Testis (tissue), 3 donors: ENCODE data around the gene CARMIL1. TPM values are rescaled to one million over a fixed set of nuclear protein-coding genes. Genes with fewer than 3 reads are reported as not detected.

Experiments
- DNase-seq: peaks from one replicate; pipeline ENCODE4 v3.0.0-alpha.2; 2019
- H3K27ac ChIP-seq, 2 donors: fragments of 200-600 bp; sonication (generic); one replicate each; pipeline ENCODE4 v1.5.1; 2019
- H3K27me3 ChIP-seq: fragments of 200-600 bp; sonication (generic); one replicate; pipeline ENCODE4 v1.5.1; 2019
- H3K36me3 ChIP-seq: fragments of 200-600 bp; sonication (generic); one replicate; pipeline ENCODE4 v1.5.1; 2017; ENCODE audit warnings: low read depth; ENCODE audit errors: missing control alignments
- H3K4me1 ChIP-seq: fragments of 200-600 bp; sonication (generic); one replicate; pipeline ENCODE4 v1.5.1; 2019
- H3K4me3 ChIP-seq, 2 donors: fragments of 200-600 bp; sonication (generic); one replicate each; pipeline ENCODE4 v1.5.1; 2017 to 2019
- H3K9me3 ChIP-seq: fragments of 200-600 bp; sonication (generic); one replicate; pipeline ENCODE4 v1.5.1; 2017
- POLR2A ChIP-seq: fragments of 450-650 bp; IDR thresholded peaks from one replicate; pipeline ENCODE4 v1.6.1; 2017; ENCODE audit warnings: antibody characterized with exemption, mild to moderate bottlenecking, moderate library complexity
- WGBS, 2 donors: methylation state at CpG; one replicate each; pipeline ENCODE4 v1.1.5; 2018; 5-methylcytosine and 5-hydroxymethylcytosine counted together
- intact Hi-C: fragments of 100-400 bp; cut with DNase I; formaldehyde crosslinking; loops from one replicate; pipeline ENCODE4 v1.15.1; 2023; ENCODE audit warnings: low total_unique reads
- polyA plus RNA-seq: library from polyadenylated mRNA; stranded (reverse); fragments of 350-450 nt; fragmentation: Illumina TruSeq; extraction: RNeasy Lipid Tissue Mini Kit (QIAGEN cat#74804); gene quantifications from one replicate; pipeline ENCODE4 v1.2.3, GENCODE V29; 2014; ENCODE audit warnings: low read depth, low replicate concordance; ENCODE audit not compliant: insufficient read depth
- total RNA-seq, 2 donors: library from RNA; depleted of rRNA; stranded (reverse); fragments of >200 nt; gene quantifications; one replicate each; pipeline ENCODE4 v1.2.3, GENCODE V29; 2016
- TF ChIP-seq, protein P1 (sequence below), 3 experiments: fragments of 450-650 bp in 2 of 3; fragments of 200-600 bp in 1 of 3; sonication (generic) in 1 of 3; IDR thresholded peaks; one replicate each; pipeline ENCODE4 v1.5.1; 2016 to 2019; ENCODE audit warnings: antibody characterized with exemption in 3 of 3, mild to moderate bottlenecking in 2 of 3, moderate library complexity in 1 of 3

The CARMIL1 gene
- total and polyA plus RNA-seq, 3 donors from 2014 or later: 39.4 to 120 (median 108) TPM

DNA sequence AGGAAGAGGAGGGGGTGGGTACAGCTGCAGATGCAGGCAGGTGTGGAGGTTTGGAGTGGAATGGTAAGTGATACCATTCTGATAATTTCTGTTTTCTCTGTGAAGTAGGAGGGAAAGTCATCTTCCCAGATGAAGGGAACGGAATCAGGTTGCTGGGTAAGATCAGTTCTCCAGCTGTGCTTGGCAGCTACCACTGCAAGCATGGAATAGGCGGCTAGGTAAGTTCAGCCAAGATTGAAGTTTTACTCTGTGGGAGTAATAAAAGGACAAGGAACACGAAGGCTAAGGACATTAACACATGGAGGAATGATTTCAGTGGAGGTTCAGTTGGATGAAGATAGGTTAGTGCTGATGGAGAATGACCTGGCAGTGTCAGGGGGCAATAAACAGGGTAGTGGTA, 128.3 kb downstream of the CARMIL1 start:
- 34 to 63% methylated on average over 3 of the region's 3 CpGs for WGBS, 2 donors
- no peak for TF ChIP-seq POLR2A
- TF ChIP-seq, protein P1, sequence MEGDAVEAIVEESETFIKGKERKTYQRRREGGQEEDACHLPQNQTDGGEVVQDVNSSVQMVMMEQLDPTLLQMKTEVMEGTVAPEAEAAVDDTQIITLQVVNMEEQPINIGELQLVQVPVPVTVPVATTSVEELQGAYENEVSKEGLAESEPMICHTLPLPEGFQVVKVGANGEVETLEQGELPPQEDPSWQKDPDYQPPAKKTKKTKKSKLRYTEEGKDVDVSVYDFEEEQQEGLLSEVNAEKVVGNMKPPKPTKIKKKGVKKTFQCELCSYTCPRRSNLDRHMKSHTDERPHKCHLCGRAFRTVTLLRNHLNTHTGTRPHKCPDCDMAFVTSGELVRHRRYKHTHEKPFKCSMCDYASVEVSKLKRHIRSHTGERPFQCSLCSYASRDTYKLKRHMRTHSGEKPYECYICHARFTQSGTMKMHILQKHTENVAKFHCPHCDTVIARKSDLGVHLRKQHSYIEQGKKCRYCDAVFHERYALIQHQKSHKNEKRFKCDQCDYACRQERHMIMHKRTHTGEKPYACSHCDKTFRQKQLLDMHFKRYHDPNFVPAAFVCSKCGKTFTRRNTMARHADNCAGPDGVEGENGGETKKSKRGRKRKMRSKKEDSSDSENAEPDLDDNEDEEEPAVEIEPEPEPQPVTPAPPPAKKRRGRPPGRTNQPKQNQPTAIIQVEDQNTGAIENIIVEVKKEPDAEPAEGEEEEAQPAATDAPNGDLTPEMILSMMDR (IDR thresholded peaks at IDR 0.05): no peak
- Histone ChIP-seq H3K4me3 (no peak overlapping the region), H3K9me3 (no peaks in the 10 kb centered on the region), H3K4me1 (peaks cover 10% of the 10 kb centered on the region), H3K27me3 (no peaks in the 10 kb centered on the region), H3K36me3 (no peaks in the 10 kb centered on the region), H3K27ac (no peak overlapping the region)
- intact Hi-C loops: no loop called here
- DNase-seq: no peak

DNA sequence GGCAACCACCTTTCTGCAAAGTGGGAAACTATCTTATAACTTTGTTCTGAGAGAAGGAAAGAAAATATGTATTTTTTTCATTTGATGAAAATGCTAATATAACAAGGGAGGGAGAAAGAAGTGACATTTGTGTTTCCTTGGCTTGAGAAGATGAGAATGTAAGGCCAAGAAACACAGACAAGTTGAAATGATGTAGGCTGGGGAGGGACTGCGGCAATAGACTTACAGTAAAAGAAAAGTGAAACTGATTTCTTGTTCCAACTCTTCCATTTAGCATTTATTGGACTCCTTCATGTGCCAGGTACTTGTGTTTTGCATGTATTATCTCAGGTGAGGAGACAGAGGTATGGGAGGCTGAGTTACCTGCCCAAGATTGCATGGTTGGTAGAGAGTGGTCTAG, 130.9 kb downstream of the CARMIL1 start:
- H3K36me3 ChIP-seq: no peaks in the 10 kb centered on the region
- H3K4me1 ChIP-seq: peaks cover 34% of the 10 kb centered on the region
- TF ChIP-seq POLR2A: no peak
- TF ChIP-seq, protein P1 (IDR thresholded peaks at IDR 0.05): no peak
- peak overlapping the region in 1 of 2 donors; percentile 50 for H3K27ac ChIP-seq
- WGBS, 2 donors: 67 to 68% methylated on average over 1 of the region's 1 CpG
- H3K9me3 ChIP-seq: no peaks in the 10 kb centered on the region
- no peaks in the 10 kb centered on the region for H3K27me3 ChIP-seq
- intact Hi-C loops: no loop called here
- H3K4me3 ChIP-seq: no peak overlapping the region
- DNase-seq: no peak

DNA sequence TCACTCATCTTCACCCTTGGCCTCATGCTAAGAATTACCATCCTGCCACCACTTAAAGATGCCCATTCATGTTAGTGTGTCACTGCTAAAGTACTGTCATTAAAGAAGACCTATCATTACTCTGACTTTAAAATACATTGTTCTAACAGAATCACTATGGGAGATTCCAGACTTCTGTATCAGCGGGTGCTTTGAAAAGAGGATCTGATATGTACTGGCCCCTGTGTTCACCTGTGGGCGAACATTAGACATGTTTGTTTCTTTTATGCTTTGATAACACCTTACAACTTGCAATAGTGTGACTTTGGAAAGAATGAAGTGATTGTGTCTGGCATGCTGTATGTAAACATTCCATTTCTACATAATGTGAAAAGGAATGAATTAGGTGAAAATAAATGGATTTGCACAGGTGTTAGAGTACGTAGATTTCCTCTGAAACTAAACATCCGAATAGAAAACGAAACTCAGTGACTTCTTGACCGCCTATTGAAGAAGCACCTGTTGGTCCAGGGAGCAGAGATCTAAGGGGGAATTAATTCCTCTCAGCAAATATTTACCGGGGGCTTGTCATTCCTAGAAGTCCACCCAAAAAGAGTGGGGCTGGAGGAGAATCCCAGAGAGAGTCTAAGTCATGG, 132.3 kb downstream of the CARMIL1 start:
- no peak overlapping the region for H3K4me3 ChIP-seq
- peaks cover 41% of the 10 kb centered on the region for H3K4me1 ChIP-seq
- H3K36me3 ChIP-seq: no peaks in the 10 kb centered on the region
- peak overlapping the region in 1 of 2 donors; percentile 50 for H3K27ac ChIP-seq
- no peak for DNase-seq
- TF ChIP-seq, protein P1 (IDR thresholded peaks at IDR 0.05): no peak
- TF ChIP-seq POLR2A: no peak
- H3K9me3 ChIP-seq: no peaks in the 10 kb centered on the region
- no peaks in the 10 kb centered on the region for H3K27me3 ChIP-seq
- WGBS, 2 donors: 87 to 90% methylated on average over 7 of the region's 7 CpGs
- intact Hi-C loops: no loop called here

DNA sequence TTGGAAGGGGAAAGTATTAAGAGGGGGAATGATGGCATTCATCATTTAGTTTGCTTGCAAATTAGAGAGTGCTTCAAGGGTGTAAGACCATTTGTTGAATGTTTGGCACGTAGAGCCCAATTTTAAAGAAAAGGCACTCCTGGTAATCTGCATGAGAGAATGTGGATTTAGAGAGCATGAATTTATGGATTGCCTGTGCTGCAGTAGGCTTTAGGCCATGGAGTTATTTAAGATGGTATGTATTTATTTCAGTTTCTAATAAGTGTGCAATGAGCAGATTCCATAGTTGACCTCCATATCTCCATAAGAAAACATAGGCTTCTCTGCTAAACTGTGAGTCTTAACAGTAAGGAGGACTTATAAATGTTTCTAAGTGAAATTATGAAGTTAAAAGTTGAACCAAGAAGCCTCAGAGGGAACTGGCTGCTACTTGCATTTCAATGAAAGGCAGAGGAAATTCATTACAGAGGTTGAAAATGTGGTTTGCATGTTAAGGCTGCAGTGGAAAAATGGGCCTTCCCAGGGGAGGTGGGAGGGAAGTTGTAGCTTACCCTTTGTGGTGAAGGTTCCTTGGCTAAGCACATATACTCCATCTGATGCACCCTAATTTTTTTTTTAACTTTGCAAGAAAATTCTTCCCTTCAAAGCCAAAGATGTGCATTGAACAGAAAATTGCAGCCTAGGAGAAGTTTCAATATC, 134.2 kb downstream of the CARMIL1 start:
- H3K27me3 ChIP-seq: no peaks in the 10 kb centered on the region
- peak overlapping the region in 1 of 2 donors; percentile 70 for H3K27ac ChIP-seq
- 53 to 59% methylated on average over 1 of the region's 1 CpG for WGBS, 2 donors
- H3K4me1 ChIP-seq: peaks cover 60% of the 10 kb centered on the region
- TF ChIP-seq POLR2A: no peak
- TF ChIP-seq, protein P1 (IDR thresholded peaks at IDR 0.05): no peak
- DNase-seq: no peak
- H3K4me3 ChIP-seq: no peak overlapping the region
- intact Hi-C loops: no loop called here
- no peaks in the 10 kb centered on the region for H3K36me3 ChIP-seq
- H3K9me3 ChIP-seq: no peaks in the 10 kb centered on the region
